ENCODE results near the gene ZNF366. TPM values are rescaled to one million over a fixed set of nuclear protein-coding genes. Genes with fewer than 3 reads are reported as not detected.

The ZNF366 gene
- total and polyA plus RNA-seq, 8 donors: 0.10 to 6.8 (median 1.7) TPM; not detected in 1

DNA sequence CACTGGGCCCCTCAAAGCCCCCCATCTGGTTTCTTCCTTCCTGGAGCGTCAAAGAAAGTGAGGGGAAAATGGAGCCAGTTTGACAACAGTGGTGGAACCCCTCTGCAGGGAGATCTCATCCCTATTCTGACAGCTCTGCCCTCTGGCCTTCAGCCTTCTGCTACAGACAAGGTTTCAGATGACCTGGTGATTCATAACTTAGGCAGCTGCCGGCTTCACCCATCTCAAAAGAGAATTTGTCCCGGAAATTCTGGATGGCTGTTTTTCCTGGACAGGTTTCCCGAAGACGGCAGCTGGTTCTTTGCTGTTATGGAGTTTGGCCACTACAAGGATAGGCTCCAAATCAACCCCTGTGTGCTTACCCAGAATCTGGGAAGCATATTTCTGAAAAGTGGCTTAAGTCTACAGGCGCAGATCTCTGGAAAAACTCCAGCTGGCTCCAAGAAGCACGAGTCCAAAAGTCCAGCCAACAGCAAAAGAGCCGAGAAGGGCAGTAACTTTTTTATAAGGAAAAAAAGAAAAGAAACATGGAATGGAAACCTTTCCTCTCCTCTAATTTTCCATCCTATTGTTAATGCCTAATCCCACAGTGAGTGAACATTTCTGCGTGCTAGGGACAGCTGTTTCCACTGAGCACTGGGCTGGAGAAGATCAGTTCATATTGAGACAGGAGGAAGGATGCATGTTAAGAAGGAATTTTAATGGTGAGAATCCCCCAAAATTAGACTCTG is 54.5 kb downstream of the ZNF366 start:
- DNase-seq: peak; percentile 76 to 90
- TF ChIP-seq POLR2AphosphoS5 (IDR thresholded peaks at IDR 0.05): peak in 2 of 3 donors; percentile 22 to 58
- peak; percentile 25 for TF ChIP-seq EP300 (IDR thresholded peaks at IDR 0.05)
- no peak for TF ChIP-seq CTCF (IDR thresholded peaks at IDR 0.05)
- 9 to 27% (median 16%) methylated on average over 9 of the region's 9 CpGs for WGBS, 5 donors
- peaks cover 22 to 35% (median 27%) of the 10 kb centered on the region in 4 donors for H3K4me1 ChIP-seq
- intact Hi-C loops (cut with DNase I; ENCODE audit: low total_unique reads): no loop called here
- no peaks in the 10 kb centered on the region for H3K36me3 ChIP-seq
- no peaks in the 10 kb centered on the region for H3K27me3 ChIP-seq
- peak overlapping the region; percentile 63 to 91 (median 84) for H3K27ac ChIP-seq
- no peak overlapping the region for H3K4me3 ChIP-seq
- H3K9me3 ChIP-seq: no peaks in the 10 kb centered on the region

DNA sequence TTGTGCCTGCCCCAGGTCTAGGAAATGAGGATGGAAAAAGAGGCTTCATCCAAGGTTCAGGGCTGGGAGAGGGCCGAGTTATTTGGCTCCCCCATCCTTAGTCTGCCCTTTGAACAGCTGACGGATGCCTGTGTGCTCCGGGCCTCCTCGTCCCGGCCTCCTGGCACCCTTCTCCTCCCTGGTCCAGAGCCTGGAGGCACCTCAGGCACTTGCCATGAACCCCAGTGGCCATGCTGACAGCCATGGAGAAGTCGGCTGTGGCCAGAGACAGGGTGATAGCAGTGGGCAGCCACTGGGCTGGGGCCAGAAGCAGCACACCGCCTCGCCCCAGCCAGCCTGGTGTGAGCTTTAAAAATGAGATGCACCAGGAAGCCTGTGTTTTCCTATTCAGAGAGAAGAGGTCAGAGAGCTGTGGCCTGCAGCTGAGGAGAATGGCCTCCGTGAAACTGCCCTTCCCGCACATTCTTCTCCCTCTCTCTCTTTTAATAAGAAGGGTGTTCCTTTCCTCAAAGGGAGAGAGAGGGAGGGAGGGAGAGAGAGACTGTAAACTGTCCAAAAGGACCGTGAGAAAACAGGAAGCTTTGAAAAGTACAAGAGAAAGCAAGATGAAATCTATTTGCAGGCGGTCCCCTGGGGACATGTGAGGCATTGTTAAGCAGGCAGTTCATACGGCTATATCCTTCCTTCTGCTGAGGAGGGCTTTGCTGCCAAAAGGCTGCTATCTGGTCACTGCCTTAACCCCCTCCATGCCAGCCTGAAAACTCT is 55.3 kb downstream of the ZNF366 start:
- no peak overlapping the region for H3K4me3 ChIP-seq
- H3K27ac ChIP-seq: peak overlapping the region; percentile 63 to 91 (median 84)
- no peaks in the 10 kb centered on the region for H3K9me3 ChIP-seq
- WGBS, 5 donors: 34 to 42% (median 37%) methylated on average over 13 of the region's 13 CpGs
- no peaks in the 10 kb centered on the region for H3K36me3 ChIP-seq
- TF ChIP-seq POLR2AphosphoS5 (IDR thresholded peaks at IDR 0.05) (no peak), EP300 (IDR thresholded peaks at IDR 0.05) (no peak), POLR2A (IDR thresholded peaks at IDR 0.05) (no peak), CTCF (IDR thresholded peaks at IDR 0.05) (no peak)
- no peaks in the 10 kb centered on the region for H3K27me3 ChIP-seq
- peak in 1 of 2 donors; percentile 91 for DNase-seq
- intact Hi-C loops (cut with DNase I; ENCODE audit: low total_unique reads): no loop called here
- peaks cover 22 to 35% (median 27%) of the 10 kb centered on the region in 4 donors for H3K4me1 ChIP-seq

GRCh38 chr5:72448368-72448767 is 58.8 kb downstream of the ZNF366 start:
- DNase-seq: no peak
- 4 to 94% (median 6%) methylated on average over 1 of the region's 1 CpG for WGBS, 5 donors
- no peak for TF ChIP-seq CTCF (IDR thresholded peaks at IDR 0.05)
- Histone ChIP-seq H3K27me3 (no peaks in the 10 kb centered on the region), H3K4me3 (no peak overlapping the region), H3K27ac (no peak overlapping the region), H3K36me3 (no peaks in the 10 kb centered on the region), H3K9me3 (no peaks in the 10 kb centered on the region), H3K4me1 (peaks cover 17 to 32% (median 21%) of the 10 kb centered on the region in 4 donors)
- intact Hi-C loops (cut with DNase I; ENCODE audit: low total_unique reads): no loop called here

DNA sequence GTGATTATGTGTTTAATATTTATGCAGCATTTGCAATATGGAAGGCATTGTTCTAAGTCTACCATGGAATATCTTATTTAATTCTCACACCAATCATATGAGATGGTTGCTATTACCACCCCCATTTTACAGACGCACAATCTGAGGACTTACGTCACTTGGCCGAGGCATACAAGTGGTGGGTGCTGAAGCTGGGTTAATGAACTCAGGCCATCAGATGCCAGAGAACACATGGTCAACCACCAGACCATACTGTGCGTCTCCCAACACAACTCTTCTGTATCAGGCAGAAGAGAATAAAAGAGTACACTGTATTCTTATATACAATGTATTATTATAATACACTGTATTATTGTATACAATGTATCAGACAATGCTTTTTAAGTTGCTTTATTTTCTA is 59.5 kb downstream of the ZNF366 start:
- no peaks in the 10 kb centered on the region for H3K36me3 ChIP-seq
- WGBS, 5 donors: 98 to 100% (median 98%) methylated on average over 4 of the region's 4 CpGs

More for the DNA sequence above, 59.5 kb downstream of the ZNF366 start:
- no peak for DNase-seq
- Histone ChIP-seq H3K9me3 (no peaks in the 10 kb centered on the region), H3K27ac (no peak overlapping the region), H3K27me3 (no peaks in the 10 kb centered on the region), H3K4me3 (no peak overlapping the region), H3K4me1 (peaks cover 11 to 26% (median 15%) of the 10 kb centered on the region in 4 donors)
- intact Hi-C loops (cut with DNase I; ENCODE audit: low total_unique reads): no loop called here
- TF ChIP-seq POLR2AphosphoS5 (IDR thresholded peaks at IDR 0.05) (no peak), CTCF (IDR thresholded peaks at IDR 0.05) (no peak), EP300 (IDR thresholded peaks at IDR 0.05) (no peak), POLR2A (IDR thresholded peaks at IDR 0.05) (no peak)

All from stomach (tissue), 9 donors.